Astrocyte (in vitro differentiated cells and primary cell): ENCODE results near the gene SRCAP. TPM values are rescaled to one million over a fixed set of nuclear protein-coding genes. Genes with fewer than 3 reads are reported as not detected.

Experiments used
- DNase-seq: peaks from one replicate; pipeline ENCODE4 v3.0.0-alpha.2; 2010; ENCODE audit warnings: low read depth
- FAIRE-seq: peaks from 2 replicates; lab custom pipeline; 2011; peaks lifted over from hg19 to GRCh38; lab: Jason Lieb, UNC
- H2AFZ ChIP-seq: 2 replicates; pipeline ENCODE4 v1.6.0; 2012; ENCODE audit warnings: low read depth, low read length, inconsistent platforms
- H3K27ac ChIP-seq: 2 replicates; pipeline ENCODE4 v1.5.1; 2011; ENCODE audit warnings: low read depth, low read length, inconsistent platforms
- H3K27me3 ChIP-seq: 2 replicates; pipeline ENCODE4 v1.6.0; 2011; ENCODE audit warnings: low read length, inconsistent platforms; ENCODE audit not compliant: insufficient read depth
- H3K36me3 ChIP-seq: 2 replicates; pipeline ENCODE4 v1.5.1; 2011; ENCODE audit warnings: low read length, inconsistent platforms; ENCODE audit not compliant: insufficient read depth
- H3K4me1 ChIP-seq: 2 replicates; pipeline ENCODE4 v1.5.1; 2011; ENCODE audit warnings: low read length, inconsistent platforms; ENCODE audit not compliant: insufficient read depth
- H3K4me2 ChIP-seq: 2 replicates; pipeline ENCODE4 v1.6.0; 2012; ENCODE audit warnings: low read length, inconsistent platforms
- H3K4me3 ChIP-seq: 2 replicates; pipeline ENCODE4 v1.5.1; 2011; ENCODE audit warnings: low read depth, mild to moderate bottlenecking, low read length, inconsistent platforms; ENCODE audit not compliant: insufficient read depth
- H3K79me2 ChIP-seq: 2 replicates; pipeline ENCODE4 v1.6.0; 2012; ENCODE audit warnings: mild to moderate bottlenecking, low read length, inconsistent platforms; ENCODE audit not compliant: insufficient read depth
- H3K9ac ChIP-seq: 2 replicates; pipeline ENCODE4 v1.6.0; 2012; ENCODE audit warnings: mild to moderate bottlenecking, low read length, inconsistent platforms
- H3K9me3 ChIP-seq: 2 replicates; pipeline ENCODE4 v1.5.1; 2012; ENCODE audit warnings: low read depth, mild to moderate bottlenecking, low read length, inconsistent platforms; ENCODE audit not compliant: insufficient read depth
- H4K20me1 ChIP-seq: 2 replicates; pipeline ENCODE4 v1.6.0; 2012; ENCODE audit warnings: low read length, inconsistent platforms; ENCODE audit not compliant: insufficient read depth
- H3K27ac Mint-ChIP-seq: one replicate; pipeline ENCODE4 v1.8.0; 2021; ENCODE audit warnings: mild to moderate bottlenecking, mixed read lengths; ENCODE audit not compliant: unreplicated experiment
- H3K27me3 Mint-ChIP-seq: one replicate; pipeline ENCODE4 v1.8.0; 2021; ENCODE audit warnings: low read depth, mixed read lengths; ENCODE audit not compliant: unreplicated experiment
- H3K36me3 Mint-ChIP-seq: one replicate; pipeline ENCODE4 v1.8.0; 2021; ENCODE audit warnings: low read depth, mixed read lengths; ENCODE audit not compliant: unreplicated experiment
- H3K4me1 Mint-ChIP-seq: one replicate; pipeline ENCODE4 v1.8.0; 2021; ENCODE audit warnings: low read depth, mixed read lengths; ENCODE audit not compliant: unreplicated experiment
- H3K4me3 Mint-ChIP-seq: one replicate; pipeline ENCODE4 v1.8.0; 2021; ENCODE audit warnings: mild to moderate bottlenecking, moderate library complexity, mixed read lengths; ENCODE audit not compliant: unreplicated experiment
- H3K9me3 Mint-ChIP-seq: one replicate; pipeline ENCODE4 v1.8.0; 2021; ENCODE audit warnings: mild to moderate bottlenecking, mixed read lengths; ENCODE audit not compliant: unreplicated experiment
- CTCF ChIP-seq: IDR thresholded peaks from 2 replicates; pipeline ENCODE4 v1.5.1; 2011; ENCODE audit warnings: low read depth, mild to moderate bottlenecking, inconsistent platforms, low read length, moderate library complexity; ENCODE audit not compliant: insufficient read depth
- EZH2 ChIP-seq: IDR thresholded peaks from 2 replicates; pipeline ENCODE4 v1.6.1; 2012; ENCODE audit warnings: mild to moderate bottlenecking, low read length, inconsistent platforms; ENCODE audit not compliant: insufficient read depth
- total RNA-seq: library from RNA; stranded (reverse); gene quantifications from 2 replicates; pipeline ENCODE4 v1.2.1, GENCODE V29; 2021

Gene SRCAP
- total RNA-seq, 1 donor from 2014 or later: 50.4 TPM

DNA sequence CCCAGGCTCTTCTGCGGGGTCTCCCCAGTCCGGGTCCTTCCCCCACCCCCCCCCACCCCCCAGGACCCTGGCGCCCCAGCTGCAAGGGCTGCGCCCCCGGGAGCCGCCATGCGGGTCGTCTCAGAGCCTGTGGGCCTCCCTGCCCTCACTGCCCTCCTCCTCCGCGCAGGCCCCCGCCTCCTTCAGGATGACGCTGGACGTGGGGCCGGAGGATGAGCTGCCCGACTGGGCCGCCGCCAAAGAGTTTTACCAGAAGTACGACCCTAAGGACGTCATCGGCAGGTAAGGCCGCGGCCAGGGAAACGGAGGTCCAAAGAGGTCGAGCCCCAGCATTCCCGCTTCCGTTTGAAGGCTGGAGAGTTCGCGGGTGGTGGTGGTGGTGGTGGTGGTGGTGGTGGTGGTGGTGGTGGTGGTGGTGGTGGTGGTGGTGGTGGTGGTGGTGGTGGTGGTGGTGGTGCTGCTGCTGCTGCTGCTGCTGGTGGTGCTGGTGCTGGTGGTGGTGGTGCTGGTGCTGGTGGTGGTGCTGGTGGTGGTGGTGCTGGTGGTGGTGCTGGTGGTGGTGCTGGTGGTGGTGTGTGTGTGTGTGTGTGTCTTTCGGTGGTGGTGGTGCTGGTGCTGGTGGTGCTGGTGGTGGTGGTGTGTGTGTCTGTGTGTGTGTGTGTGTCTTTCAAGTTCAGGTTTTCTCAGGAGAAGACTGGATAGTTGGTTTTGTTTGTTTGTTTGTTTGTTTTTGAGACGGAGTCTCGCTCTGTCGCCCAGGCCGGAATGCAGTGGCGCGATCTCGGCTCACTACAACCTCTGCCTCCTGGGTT lies 49.9 kb downstream of the SRCAP start:
- DNase-seq (peak; percentile 12), FAIRE-seq (no peak)
- Mint-ChIP-seq H3K4me3 (peak overlapping the region; percentile 95), H3K9me3 (no peaks in the 10 kb centered on the region), H3K36me3 (peaks cover 12% of the 10 kb centered on the region), H3K27ac (peak overlapping the region; percentile 88), H3K4me1 (peaks cover 7% of the 10 kb centered on the region), H3K27me3 (no peaks in the 10 kb centered on the region)
- Histone ChIP-seq H3K4me1 (peaks cover 11% of the 10 kb centered on the region), H3K9me3 (no peaks in the 10 kb centered on the region), H3K9ac (peak overlapping the region; percentile 79), H2AFZ (no peak overlapping the region), H3K4me3 (peak overlapping the region; percentile 71), H3K4me2 (peak overlapping the region; percentile 86), H3K36me3 (peaks cover 33% of the 10 kb centered on the region), H4K20me1 (peaks cover 16% of the 10 kb centered on the region), H3K27me3 (no peaks in the 10 kb centered on the region), H3K79me2 (peaks cover 32% of the 10 kb centered on the region), H3K27ac (peak overlapping the region; percentile 37)
- TF ChIP-seq CTCF: no peak
- TF ChIP-seq EZH2: no peak

DNA sequence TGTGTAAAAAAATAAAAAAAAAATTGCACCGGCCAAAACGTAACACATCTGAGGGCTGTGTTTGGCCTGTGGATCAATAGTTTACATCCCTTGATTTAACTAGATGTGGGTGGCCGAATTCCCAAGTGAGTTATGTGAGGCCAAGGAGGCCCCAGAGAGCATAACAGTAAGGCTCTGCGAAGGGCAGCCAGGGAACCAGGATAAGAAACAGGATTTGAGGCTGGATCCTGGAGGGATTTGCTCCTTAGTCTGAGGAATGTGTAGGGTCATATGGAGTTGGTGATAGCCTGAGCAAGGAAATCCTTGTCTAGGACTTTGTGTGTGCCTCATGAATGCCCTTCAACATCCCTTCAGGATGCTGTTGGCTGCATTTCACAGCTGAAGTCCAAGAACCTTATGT lies 51.2 kb downstream of the SRCAP start:
- FAIRE-seq: no peak

More for the DNA sequence above, 51.2 kb downstream of the SRCAP start:
- peak overlapping the region; percentile 95 for H3K4me3 Mint-ChIP-seq
- peaks cover 7% of the 10 kb centered on the region for H3K4me1 Mint-ChIP-seq
- H3K79me2 ChIP-seq: peaks cover 32% of the 10 kb centered on the region
- H3K9ac ChIP-seq: no peak overlapping the region
- H3K36me3 ChIP-seq: peaks cover 29% of the 10 kb centered on the region
- H3K4me2 ChIP-seq: no peak overlapping the region
- no peaks in the 10 kb centered on the region for H3K9me3 ChIP-seq
- H3K27me3 Mint-ChIP-seq: no peaks in the 10 kb centered on the region
- no peak for TF ChIP-seq CTCF
- H2AFZ ChIP-seq: no peak overlapping the region
- no peaks in the 10 kb centered on the region for H3K9me3 Mint-ChIP-seq
- no peak overlapping the region for H3K27ac Mint-ChIP-seq
- H3K36me3 Mint-ChIP-seq: peaks cover 12% of the 10 kb centered on the region
- H3K27ac ChIP-seq: no peak overlapping the region
- peaks cover 11% of the 10 kb centered on the region for H3K4me1 ChIP-seq
- no peak overlapping the region for H3K4me3 ChIP-seq
- no peak for DNase-seq
- H3K27me3 ChIP-seq: no peaks in the 10 kb centered on the region
- peaks cover 16% of the 10 kb centered on the region for H4K20me1 ChIP-seq
